SK-N-DZ (cell line): ENCODE results near the gene TTC39B.

ENCODE experiments used
- DNase-seq: peaks from one replicate; pipeline ENCODE4 v3.0.0-alpha.2; 2015; ENCODE audit warnings: low spot score

The TTC39B gene

DNA sequence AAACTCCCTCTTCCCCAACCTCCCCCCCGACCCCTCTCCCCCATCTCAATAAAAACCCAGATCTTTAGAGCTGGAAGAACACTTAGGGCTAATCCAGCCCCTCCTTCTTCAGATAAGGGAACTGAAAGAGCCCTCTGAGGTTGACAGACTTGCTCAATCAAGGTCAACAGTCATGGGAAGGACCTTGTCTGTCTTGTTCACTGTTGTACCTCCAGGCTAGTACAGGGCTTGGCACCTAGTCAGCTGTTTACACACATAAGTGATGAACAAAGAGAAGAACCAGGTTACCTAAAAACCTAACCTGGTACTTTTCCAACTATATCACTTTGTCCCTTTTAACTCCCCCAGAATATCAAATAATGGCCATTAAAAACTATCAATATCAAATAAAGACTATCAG lies 2.4 kb downstream of the TTC39B start:
- DNase-seq = no peak

DNA sequence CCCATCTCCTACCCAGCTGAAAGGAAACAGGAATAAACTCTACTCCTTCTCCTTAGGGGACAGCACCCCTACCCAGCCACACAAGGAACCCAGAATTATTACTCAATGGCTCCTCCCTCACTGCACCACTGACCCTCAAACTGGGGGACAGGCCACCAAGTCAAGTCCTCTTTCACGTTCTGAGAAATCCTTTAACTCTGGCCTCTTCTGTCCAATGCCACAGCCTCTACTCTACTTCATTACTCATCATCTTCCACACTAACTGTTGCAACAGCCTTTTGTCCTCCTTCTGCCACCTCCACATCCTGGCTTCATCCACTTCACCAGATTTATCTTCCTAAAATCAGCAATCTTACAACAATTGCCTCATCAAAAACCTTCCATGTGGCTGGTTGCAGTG lies 6.8 kb downstream of the TTC39B start:
- no peak for DNase-seq

DNA sequence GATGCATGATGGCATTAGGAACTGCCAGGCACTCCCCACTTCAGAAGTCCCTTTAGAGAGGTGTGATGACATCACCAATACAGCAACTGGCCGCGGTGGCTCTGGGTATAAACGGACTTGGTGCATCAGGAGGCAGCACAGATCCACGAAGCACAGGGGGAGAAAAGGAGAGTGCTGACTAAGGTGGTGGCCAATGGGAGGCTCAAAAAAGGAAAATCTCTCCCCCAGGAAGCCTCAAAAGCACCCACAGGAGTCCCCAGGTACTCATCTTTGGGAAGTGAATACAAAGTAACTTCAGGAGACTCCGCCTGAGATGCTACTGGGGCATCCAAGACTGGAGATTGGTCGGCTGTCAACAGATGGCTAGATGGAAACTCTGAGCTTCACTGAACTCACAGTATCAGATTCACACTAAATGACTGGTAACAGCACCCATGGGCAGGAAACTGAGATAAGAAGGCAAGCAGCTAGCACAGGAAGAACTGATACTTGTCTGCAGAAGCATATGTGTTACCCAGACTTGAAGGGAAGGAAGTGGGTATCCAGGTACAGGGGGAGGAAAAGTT lies 7.6 kb downstream of the TTC39B start:
- DNase-seq = no peak

- no peak for DNase-seq
Observed at GRCh38 chr9:15298362-15298761, 8.7 kb downstream of the TTC39B start.

- DNase-seq = no peak
Observed at GRCh38 chr9:15295761-15296405, 11.1 kb downstream of the TTC39B start.

- no peak for DNase-seq
Observed at GRCh38 chr9:15294604-15295003, 12.4 kb downstream of the TTC39B start.

DNA sequence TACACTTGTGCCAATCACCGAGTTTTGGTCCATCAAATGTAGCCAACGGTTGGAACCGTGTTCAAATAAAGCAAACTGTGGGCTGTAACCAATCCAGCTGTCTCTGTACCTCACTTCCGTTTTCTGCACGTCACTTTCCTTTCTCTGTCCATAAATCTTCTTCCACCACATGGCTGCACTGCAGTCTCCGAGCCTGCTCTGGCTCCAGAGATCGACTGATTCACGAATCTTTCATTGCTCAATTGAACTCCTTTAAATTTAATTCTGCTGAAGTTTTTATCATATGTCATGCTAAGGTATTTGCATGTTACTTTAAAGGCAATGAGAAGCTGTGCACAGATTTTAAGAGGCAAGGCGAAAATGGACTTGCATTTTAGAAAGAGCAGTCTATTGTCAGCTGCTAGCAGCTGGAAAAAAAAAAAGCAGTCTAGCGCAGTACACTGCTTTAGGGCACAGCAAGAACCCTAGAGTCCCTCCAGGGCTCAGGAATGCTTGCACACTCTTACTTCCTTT lies 13.2 kb downstream of the TTC39B start:
- no peak for DNase-seq

DNA sequence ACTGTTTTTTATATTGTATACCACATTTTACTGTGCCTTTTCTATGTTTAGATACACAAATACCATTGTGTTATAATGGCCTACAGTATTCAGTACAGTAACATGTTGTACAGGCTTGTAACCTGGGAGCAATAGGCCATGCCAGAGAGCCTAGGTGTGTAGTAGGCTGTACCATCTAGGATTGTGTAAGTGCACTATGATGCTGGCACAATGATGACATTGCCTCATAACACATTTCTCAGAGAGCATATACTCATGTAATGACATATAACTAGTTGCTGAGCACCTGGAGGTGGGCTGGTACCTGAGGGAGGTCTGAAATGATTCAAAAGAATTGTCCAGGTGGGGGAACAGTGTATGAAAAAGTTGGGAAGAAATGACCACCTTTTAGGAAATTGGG lies 13.9 kb downstream of the TTC39B start:
- no peak for DNase-seq

- no peak for DNase-seq
Observed at GRCh38 chr9:15289603-15290002, 17.4 kb downstream of the TTC39B start.

DNA sequence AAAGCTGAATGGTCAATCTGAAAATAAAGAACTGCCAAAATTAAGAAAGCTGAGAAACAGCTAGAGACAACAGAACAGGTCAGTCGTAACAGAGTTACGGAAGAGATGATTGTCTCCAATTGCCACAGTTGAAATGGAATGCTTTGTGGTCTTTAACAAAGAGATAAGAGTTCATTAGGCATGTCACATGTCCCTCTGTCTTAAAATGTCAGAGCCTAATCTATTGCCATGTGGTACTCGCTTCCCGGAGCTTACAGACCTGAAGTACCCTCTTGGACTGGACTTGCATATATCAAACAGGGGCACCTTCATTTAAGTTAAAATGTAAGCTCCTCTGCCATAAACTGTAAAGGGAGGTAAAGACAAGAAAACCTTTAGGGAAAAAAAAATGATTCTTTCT lies 19.7 kb downstream of the TTC39B start:
- no peak for DNase-seq

GRCh38 chr9:15286161-15286821 lies 20.7 kb downstream of the TTC39B start:
- DNase-seq = no peak

DNA sequence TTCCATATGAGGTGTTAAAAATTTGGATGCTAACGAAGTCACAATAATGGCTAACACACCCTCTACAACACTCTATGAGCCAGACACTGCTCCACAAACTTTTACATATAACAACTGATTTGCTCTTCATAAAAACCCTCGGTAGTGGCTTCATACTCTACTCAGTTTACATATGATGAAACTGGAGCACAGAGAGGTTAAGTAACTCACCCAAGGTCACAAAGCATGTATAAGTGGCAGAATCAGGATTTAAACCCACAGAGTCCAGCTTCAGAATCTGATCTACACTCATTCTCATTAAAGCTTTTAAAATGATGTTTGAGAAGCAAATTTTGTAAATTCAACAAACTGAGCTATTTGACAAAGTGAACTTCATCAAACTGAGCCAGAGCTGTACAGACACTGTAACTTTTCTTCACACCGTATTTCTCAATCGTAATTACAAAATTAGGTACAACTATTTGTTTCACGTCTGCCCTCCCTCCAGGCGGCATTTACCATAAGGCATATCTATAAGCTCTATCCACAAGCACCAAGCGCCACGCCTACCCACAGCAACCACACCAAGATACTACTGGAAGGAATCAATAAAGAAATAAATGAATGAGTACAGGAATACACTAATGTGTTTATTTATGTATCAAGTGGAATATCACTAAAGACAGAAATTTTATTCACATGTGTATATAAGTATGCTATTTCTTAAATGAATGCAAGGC lies 24.3 kb downstream of the TTC39B start:
- DNase-seq = no peak

- DNase-seq = no peak
Observed at GRCh38 chr9:15280647-15281046, 26.4 kb downstream of the TTC39B start.

DNA sequence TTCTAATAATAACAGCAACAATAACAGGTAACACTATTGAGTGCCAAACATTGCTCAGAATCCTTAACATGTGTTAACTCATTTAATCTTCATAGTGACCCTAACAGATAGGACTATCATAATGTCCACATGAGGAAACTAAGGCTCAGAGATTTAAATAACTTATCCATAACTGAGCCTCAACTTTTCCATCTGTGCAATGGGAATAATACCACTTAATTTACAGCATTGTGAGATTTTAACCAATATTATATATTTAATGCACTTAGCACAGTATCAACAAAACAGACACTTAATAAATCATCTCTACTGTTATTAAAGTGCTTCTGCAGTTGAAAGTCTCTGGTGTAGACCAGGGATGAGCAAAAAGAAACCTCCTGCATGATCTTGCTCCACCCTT lies 28.2 kb downstream of the TTC39B start:
- no peak for DNase-seq

DNA sequence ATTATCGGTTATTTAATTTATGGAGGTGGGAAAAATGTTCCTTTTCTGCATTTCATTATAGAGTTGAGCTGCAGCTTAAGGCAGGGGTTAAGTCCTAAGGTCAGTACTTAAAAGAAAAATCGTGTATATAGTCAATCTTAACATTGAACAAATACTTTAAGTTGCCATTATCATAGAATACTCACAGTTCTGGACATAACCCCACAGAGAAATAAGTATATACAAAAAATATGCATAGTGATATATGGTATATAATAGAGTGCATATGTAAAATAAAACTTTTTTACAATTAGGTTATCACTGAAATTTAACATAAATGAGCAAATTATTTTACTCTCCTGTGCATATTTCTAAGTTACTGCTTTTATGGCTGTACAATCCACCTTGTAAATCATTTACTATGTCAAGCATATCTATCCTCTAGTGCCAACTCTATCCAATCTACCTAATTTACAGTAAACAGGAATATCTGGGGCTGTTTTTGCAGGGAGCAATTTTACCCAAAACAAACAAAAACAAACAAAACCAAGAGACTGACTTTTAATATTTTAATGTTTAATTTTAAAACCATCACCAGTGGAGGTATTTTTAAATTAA lies 28.8 kb downstream of the TTC39B start:
- DNase-seq = no peak

DNA sequence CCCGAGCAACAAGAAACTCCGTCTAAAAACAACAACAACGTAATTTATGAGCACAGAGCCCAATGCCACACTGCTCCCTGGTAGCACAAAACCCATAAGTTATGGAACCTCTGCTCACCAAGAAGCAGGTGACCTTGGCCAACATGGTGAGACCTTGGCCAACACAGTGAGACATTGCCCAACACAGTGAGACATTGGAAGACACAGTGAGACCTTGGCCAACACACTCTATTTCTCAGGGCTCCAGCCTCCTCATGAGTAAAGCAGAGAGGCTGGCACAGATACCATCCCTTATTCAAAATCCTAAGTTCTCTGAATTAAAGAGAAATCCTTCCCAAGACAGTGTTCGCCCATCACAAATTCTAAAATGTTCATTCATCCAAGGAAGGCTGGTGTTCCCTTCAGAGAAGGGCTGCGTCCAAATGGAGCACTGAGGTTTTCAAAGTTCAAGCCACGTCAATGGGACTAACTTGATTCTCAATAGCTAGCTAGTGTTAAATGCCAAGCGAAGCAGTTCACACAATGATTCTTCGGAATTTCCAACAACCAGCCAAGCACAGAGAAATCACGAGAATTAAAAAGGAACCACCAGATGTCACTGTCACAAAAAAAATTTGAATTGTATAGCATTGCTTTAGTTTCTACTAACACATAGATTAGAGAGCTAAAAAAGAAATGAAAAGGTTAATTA lies 29.5 kb downstream of the TTC39B start:
- no peak for DNase-seq

GRCh38 chr9:15276328-15276938 lies 30.6 kb downstream of the TTC39B start:
- DNase-seq = no peak

DNA sequence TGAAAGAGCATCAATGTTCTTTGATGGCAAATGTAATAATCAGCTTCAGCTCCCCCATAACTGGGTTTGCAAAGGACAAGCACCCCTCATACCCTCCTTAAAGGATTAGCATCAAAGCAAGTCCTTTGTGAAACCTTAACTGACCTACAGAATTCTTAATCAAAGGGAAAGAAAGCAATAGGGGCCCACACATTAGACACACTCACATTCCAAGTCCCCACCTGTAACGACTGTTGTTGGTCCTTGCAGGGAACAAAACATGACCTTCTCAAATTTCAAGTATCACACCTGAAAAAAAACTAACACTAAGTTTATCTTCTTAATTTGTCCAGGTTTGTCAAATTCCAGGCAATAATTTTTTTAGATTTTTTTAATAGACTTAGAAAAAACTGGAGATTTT lies 32.6 kb downstream of the TTC39B start:
- DNase-seq = no peak

DNA sequence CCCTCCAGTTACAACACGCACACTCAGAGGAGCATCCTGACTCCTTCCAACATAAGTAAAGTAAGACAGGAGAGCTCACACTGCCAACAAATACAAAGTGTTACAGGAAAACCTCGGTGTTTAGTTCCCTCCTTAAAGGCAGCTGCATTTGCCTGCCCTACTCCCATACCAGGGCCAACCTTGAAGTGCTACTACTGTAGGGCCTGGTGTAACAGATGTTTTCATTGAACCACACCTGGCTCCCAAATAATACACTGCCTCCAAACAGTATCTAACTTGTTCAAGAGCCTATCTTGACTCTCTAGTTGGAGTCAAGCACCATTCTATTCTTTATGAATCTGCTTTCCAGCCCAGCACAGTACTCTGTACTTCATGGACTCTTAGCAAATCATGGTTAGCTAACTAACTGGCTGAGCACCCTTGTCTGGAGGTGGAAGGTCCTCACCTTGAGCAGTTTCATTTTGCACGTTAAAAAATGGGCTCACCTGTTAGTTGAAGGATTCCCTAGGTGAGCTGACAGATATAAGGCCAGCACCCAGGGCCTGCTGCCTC lies 34.6 kb downstream of the TTC39B start:
- no peak for DNase-seq

DNA sequence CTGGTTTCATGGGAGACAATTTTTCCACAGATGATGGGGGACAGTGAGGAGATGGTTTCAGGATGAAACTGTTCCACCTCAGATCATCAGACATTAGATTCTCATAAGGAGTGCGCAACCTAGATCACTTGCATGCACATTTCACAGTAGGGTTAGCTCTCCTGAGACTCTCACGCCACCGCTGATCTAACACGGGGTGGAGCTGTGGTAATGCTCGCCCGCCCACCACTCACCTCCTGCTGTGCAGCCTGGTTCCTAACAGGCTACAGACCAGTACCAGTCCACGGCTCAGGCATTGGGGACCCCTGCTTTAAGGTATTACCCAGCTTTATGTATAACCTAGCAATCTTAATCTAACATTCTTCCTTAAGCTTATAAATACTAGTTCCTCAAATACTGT lies 35.6 kb downstream of the TTC39B start:
- DNase-seq = no peak

DNA sequence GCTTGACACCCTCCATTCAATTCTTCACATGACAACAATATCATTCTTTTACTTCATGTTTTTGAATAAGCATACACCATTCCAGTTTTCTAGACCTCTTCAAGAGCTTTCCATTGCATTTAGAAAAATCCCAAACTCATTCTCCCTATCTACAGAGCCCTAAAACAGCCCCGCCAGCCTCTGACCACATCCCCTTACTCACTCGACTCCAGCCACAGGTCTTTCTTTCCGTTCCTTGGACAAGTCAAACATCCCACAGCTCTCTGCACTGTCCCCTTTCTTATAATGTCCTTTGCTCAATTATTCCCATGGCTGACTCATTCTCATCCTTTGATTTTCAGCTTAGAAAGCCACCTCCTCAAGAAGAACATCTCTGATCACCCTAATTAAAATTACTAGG lies 38.2 kb downstream of the TTC39B start:
- no peak for DNase-seq
